ENCODE measurements around the gene NAV2.

The NAV2 gene

GRCh38 chr11:19696073-19696472, 16.6 kb upstream of the NAV2 start:
- DNase-seq (ENCODE audit: low read depth), result no peak
- TF ChIP-seq, protein P1, sequence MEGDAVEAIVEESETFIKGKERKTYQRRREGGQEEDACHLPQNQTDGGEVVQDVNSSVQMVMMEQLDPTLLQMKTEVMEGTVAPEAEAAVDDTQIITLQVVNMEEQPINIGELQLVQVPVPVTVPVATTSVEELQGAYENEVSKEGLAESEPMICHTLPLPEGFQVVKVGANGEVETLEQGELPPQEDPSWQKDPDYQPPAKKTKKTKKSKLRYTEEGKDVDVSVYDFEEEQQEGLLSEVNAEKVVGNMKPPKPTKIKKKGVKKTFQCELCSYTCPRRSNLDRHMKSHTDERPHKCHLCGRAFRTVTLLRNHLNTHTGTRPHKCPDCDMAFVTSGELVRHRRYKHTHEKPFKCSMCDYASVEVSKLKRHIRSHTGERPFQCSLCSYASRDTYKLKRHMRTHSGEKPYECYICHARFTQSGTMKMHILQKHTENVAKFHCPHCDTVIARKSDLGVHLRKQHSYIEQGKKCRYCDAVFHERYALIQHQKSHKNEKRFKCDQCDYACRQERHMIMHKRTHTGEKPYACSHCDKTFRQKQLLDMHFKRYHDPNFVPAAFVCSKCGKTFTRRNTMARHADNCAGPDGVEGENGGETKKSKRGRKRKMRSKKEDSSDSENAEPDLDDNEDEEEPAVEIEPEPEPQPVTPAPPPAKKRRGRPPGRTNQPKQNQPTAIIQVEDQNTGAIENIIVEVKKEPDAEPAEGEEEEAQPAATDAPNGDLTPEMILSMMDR (IDR thresholded peaks at IDR 0.05; ENCODE audit: control insufficient read depth, extremely low read depth, insufficient read depth), result no peak
- H3K4me3 ChIP-seq (ENCODE audit: low read depth, low read length), result no peak overlapping the region

GRCh38 chr11:19696904-19697303, 15.7 kb upstream of the NAV2 start:
- TF ChIP-seq, protein P1 (IDR thresholded peaks at IDR 0.05; ENCODE audit: control insufficient read depth, extremely low read depth, insufficient read depth), result no peak
- DNase-seq (ENCODE audit: low read depth), result no peak
- H3K4me3 ChIP-seq (ENCODE audit: low read depth, low read length), result no peak overlapping the region

GRCh38 chr11:19697721-19698121, 14.9 kb upstream of the NAV2 start:
- DNase-seq (ENCODE audit: low read depth), result no peak
- TF ChIP-seq, protein P1 (IDR thresholded peaks at IDR 0.05; ENCODE audit: control insufficient read depth, extremely low read depth, insufficient read depth), result no peak
- no peak overlapping the region for H3K4me3 ChIP-seq (ENCODE audit: low read depth, low read length)

- TF ChIP-seq, protein P1 (IDR thresholded peaks at IDR 0.05; ENCODE audit: control insufficient read depth, extremely low read depth, insufficient read depth), result no peak
- H3K4me3 ChIP-seq (ENCODE audit: low read depth, low read length), result no peak overlapping the region
- DNase-seq (ENCODE audit: low read depth), result no peak
These were observed 13.9 kb upstream of the NAV2 start for GRCh38 chr11:19698493-19699292.

GRCh38 chr11:19701421-19701820, 11.2 kb upstream of the NAV2 start:
- DNase-seq (ENCODE audit: low read depth), result no peak
- H3K4me3 ChIP-seq (ENCODE audit: low read depth, low read length), result no peak overlapping the region
- TF ChIP-seq, protein P1 (IDR thresholded peaks at IDR 0.05; ENCODE audit: control insufficient read depth, extremely low read depth, insufficient read depth), result no peak

- no peak overlapping the region for H3K4me3 ChIP-seq (ENCODE audit: low read depth, low read length)
- DNase-seq (ENCODE audit: low read depth), result no peak
- TF ChIP-seq, protein P1 (IDR thresholded peaks at IDR 0.05; ENCODE audit: control insufficient read depth, extremely low read depth, insufficient read depth), result no peak
These were observed 10.0 kb upstream of the NAV2 start for GRCh38 chr11:19702620-19703019.

- H3K4me3 ChIP-seq (ENCODE audit: low read depth, low read length), result no peak overlapping the region
- no peak for DNase-seq (ENCODE audit: low read depth)
- TF ChIP-seq, protein P1 (IDR thresholded peaks at IDR 0.05; ENCODE audit: control insufficient read depth, extremely low read depth, insufficient read depth), result no peak
These were observed 9.4 kb upstream of the NAV2 start for GRCh38 chr11:19703211-19703610.
